Measurements from ENCODE around the gene LCN6. TPM values are rescaled to one million over a fixed set of nuclear protein-coding genes. Genes with fewer than 3 reads are reported as not detected.

The LCN6 gene
- total and polyA plus RNA-seq, 11 donors = 0.81 to 101 (median 18.4) TPM

GRCh38 chr9:136696502-136696901 is 51.8 kb downstream of the LCN6 start:
- Histone ChIP-seq H3K4me3 (no peak overlapping the region), H3K27me3 (peaks cover 0 to 14% (median 3%) of the 10 kb centered on the region in 9 donors), H3K4me1 (peaks cover 0 to 38% (median 16%) of the 10 kb centered on the region in 12 donors), H3K36me3 (no peaks in the 10 kb centered on the region), H3K27ac (no peak overlapping the region), H3K9me3 (no peaks in the 10 kb centered on the region)
- ATAC-seq (no peak), DNase-seq (no peak)
- 71 to 81% (median 78%) methylated on average over 6 to 9 of the region's 9 CpGs for WGBS, 4 donors
- no peak for TF ChIP-seq CTCF (IDR thresholded peaks at IDR 0.05)
- no peak for TF ChIP-seq POLR2A (IDR thresholded peaks at IDR 0.05)
- intact Hi-C loops (cut with DNase I) = loop anchor here in 2 of 10 donors (10.0 kb wide), 1 partner anchor 212 kb away; the partner anchor contains the start of gene SEC16A (in 2 of the 2)

- no peak for ATAC-seq
- Histone ChIP-seq H3K27me3 (peaks cover 0 to 11% (median 0%) of the 10 kb centered on the region in 9 donors), H3K4me3 (no peak overlapping the region), H3K4me1 (peaks cover 0 to 38% (median 19%) of the 10 kb centered on the region in 12 donors), H3K9me3 (no peaks in the 10 kb centered on the region), H3K36me3 (no peaks in the 10 kb centered on the region), H3K27ac (no peak overlapping the region)
- 84 to 93% (median 87%) methylated on average over 8 to 23 of the region's 23 CpGs for WGBS, 4 donors
- TF ChIP-seq CTCF (IDR thresholded peaks at IDR 0.05) (no peak), POLR2A (IDR thresholded peaks at IDR 0.05) (no peak)
- intact Hi-C loops (cut with DNase I) = loop anchor here in 3 of 10 donors (2.0 to 10.0 kb wide), 3 partner anchors 53 to 211 kb away; partner anchors contain the start of gene SEC16A (in 2 of the 3)
- DNase-seq = no peak
These were observed 52.4 kb downstream of the LCN6 start for GRCh38 chr9:136695955-136696354.

- DNase-seq = peak in 2 of 5 donors; percentile 35 to 49
- Histone ChIP-seq H3K27ac (no peak overlapping the region), H3K9me3 (no peaks in the 10 kb centered on the region), H3K4me3 (no peak overlapping the region), H3K27me3 (peaks cover 0 to 7% (median 0%) of the 10 kb centered on the region in 9 donors), H3K4me1 (peaks cover 3 to 41% (median 22%) of the 10 kb centered on the region in 12 donors), H3K36me3 (no peaks in the 10 kb centered on the region)
- ATAC-seq = peak in 3 of 4 donors; percentile 25 to 41 (median 41)
- intact Hi-C loops (cut with DNase I) = loop anchor here in 3 of 10 donors (2.0 to 10.0 kb wide), 3 partner anchors 53 to 211 kb away; partner anchors contain the start of gene SEC16A (in 2 of the 3)
- 51 to 69% (median 65%) methylated on average over 4 to 10 of the region's 10 CpGs for WGBS, 4 donors
- no peak for TF ChIP-seq CTCF (IDR thresholded peaks at IDR 0.05)
- TF ChIP-seq POLR2A (IDR thresholded peaks at IDR 0.05) = no peak
These were observed 52.9 kb downstream of the LCN6 start for GRCh38 chr9:136695435-136695895.

GRCh38 chr9:136694872-136695247 is 53.5 kb downstream of the LCN6 start:
- Histone ChIP-seq H3K27ac (no peak overlapping the region), H3K36me3 (no peaks in the 10 kb centered on the region), H3K4me3 (no peak overlapping the region), H3K27me3 (peaks cover 0 to under 1% (median 0%) of the 10 kb centered on the region in 9 donors), H3K4me1 (peaks cover 3 to 47% (median 28%) of the 10 kb centered on the region in 12 donors), H3K9me3 (no peaks in the 10 kb centered on the region)
- intact Hi-C loops (cut with DNase I) = loop anchor here in 9 of 10 donors (2.0 to 10.0 kb wide), 6 partner anchors 52 to 213 kb away; partner anchors contain the start of gene SEC16A (in 3 of the 9)
- TF ChIP-seq CTCF (IDR thresholded peaks at IDR 0.05) = no peak
- DNase-seq (no peak), ATAC-seq (no peak)
- 92 to 95% (median 93%) methylated on average over 11 of the region's 11 CpGs for WGBS, 4 donors
